Body of pancreas (tissue), 4 donors: Measurements from ENCODE around the gene PIKFYVE. TPM values are rescaled to one million over a fixed set of nuclear protein-coding genes. Genes with fewer than 3 reads are reported as not detected.

Experiments
- ATAC-seq: fragments of 150-250 bp; one replicate; pipeline ENCODE4 v1.9.1; 2016
- DNase-seq, 4 donors: peaks; one replicate each; pipeline ENCODE4 v3.0.0-alpha.2; 2019
- H3K27ac ChIP-seq, 4 donors: fragments of 200-600 bp; sonication (generic); 1 replicate in 3 of 4; 2 replicates in 1 of 4; pipeline versions ENCODE4 v1.5.1 to v1.6.1; 2016 to 2019; ENCODE audit warnings: mild to moderate bottlenecking in 1 of 4, mixed read lengths in 1 of 4, moderate library complexity in 1 of 4
- H3K27me3 ChIP-seq, 2 donors: fragments of 200-600 bp; sonication (generic); one replicate each; pipeline ENCODE4 v1.6.0; 2016; ENCODE audit warnings: mild to moderate bottlenecking in 1 of 2
- H3K36me3 ChIP-seq, 2 donors: fragments of 200-600 bp; sonication (generic); replicated peaks in 1 of 2; 2 replicates each; pipeline ENCODE4 v1.5.1; 2016; ENCODE audit warnings: low read depth in 2 of 2; ENCODE audit not compliant: insufficient read depth in 1 of 2
- H3K4me1 ChIP-seq: fragments of 200-600 bp; sonication (generic); one replicate; pipeline ENCODE4 v1.6.0; 2016
- H3K4me3 ChIP-seq, 2 donors: fragments of 200-600 bp; sonication (generic); 1 replicate in 1 of 2; 2 replicates in 1 of 2; pipeline ENCODE4 v1.5.1; 2016 to 2019
- H3K9me3 ChIP-seq, 3 donors: fragments of 200-600 bp; sonication (generic); 1 replicate in 2 of 3; 2 replicates in 1 of 3; pipeline ENCODE4 v1.5.1; 2016
- CTCF ChIP-seq, 7 experiments: fragments of 450-650 bp in 4 of 7; fragments of 200-600 bp in 3 of 7; sonication (generic) in 3 of 7; IDR thresholded peaks; one replicate each; pipeline ENCODE4 v1.5.1; 2016 to 2019; ENCODE audit warnings: antibody characterized with exemption in 7 of 7
- POLR2A ChIP-seq, 3 donors: fragments of 450-650 bp; IDR thresholded peaks; one replicate each; pipeline ENCODE4 v1.6.1; 2016; ENCODE audit warnings: antibody characterized with exemption in 3 of 3, mild to moderate bottlenecking in 2 of 3
- WGBS, 2 donors: methylation state at CpG; one replicate each; pipeline ENCODE4 v1.1.5; 2017; 5-methylcytosine and 5-hydroxymethylcytosine counted together
- intact Hi-C: fragments of 100-400 bp; cut with DNase I; formaldehyde crosslinking; loops from one replicate; pipeline ENCODE4 v1.15.1; 2023
- total RNA-seq, 2 donors: library from RNA; depleted of rRNA; stranded (reverse); fragments of >200 nt; gene quantifications; one replicate each; pipeline ENCODE4 v1.1.0, GENCODE V29; 2016

The PIKFYVE gene
- total RNA-seq, 2 donors from 2014 or later: 23.9 to 27.7 TPM

GRCh38 chr2:208295834-208296233 is 29.8 kb downstream of the PIKFYVE start:
- H3K36me3 ChIP-seq: peaks cover 0 to 14% of the 10 kb centered on the region in 2 donors
- DNase-seq (no peak), ATAC-seq (no peak)
- intact Hi-C loops: no loop called here
- no peaks in the 10 kb centered on the region for H3K27me3 ChIP-seq
- H3K4me3 ChIP-seq: no peak overlapping the region
- no peaks in the 10 kb centered on the region for H3K9me3 ChIP-seq
- H3K4me1 ChIP-seq: peaks cover 10% of the 10 kb centered on the region
- TF ChIP-seq CTCF (IDR thresholded peaks at IDR 0.05): no peak
- TF ChIP-seq POLR2A (IDR thresholded peaks at IDR 0.05): no peak
- 90 to 93% methylated on average over 4 of the region's 4 CpGs for WGBS, 2 donors
- H3K27ac ChIP-seq: no peak overlapping the region

GRCh38 chr2:208296610-208297009 is 30.6 kb downstream of the PIKFYVE start:
- intact Hi-C loops: no loop called here
- Histone ChIP-seq H3K9me3 (no peaks in the 10 kb centered on the region), H3K4me1 (peaks cover 9% of the 10 kb centered on the region), H3K36me3 (peaks cover 0 to 18% of the 10 kb centered on the region in 2 donors), H3K4me3 (no peak overlapping the region), H3K27ac (no peak overlapping the region), H3K27me3 (no peaks in the 10 kb centered on the region)
- no peak for TF ChIP-seq CTCF (IDR thresholded peaks at IDR 0.05)
- no peak for TF ChIP-seq POLR2A (IDR thresholded peaks at IDR 0.05)
- ATAC-seq (no peak), DNase-seq (no peak)
- 97 to 99% methylated on average over 2 of the region's 2 CpGs for WGBS, 2 donors

GRCh38 chr2:208297961-208298360 is 31.9 kb downstream of the PIKFYVE start:
- TF ChIP-seq POLR2A (IDR thresholded peaks at IDR 0.05): no peak
- TF ChIP-seq CTCF (IDR thresholded peaks at IDR 0.05): no peak
- intact Hi-C loops: no loop called here
- no peaks in the 10 kb centered on the region for H3K9me3 ChIP-seq
- H3K4me3 ChIP-seq: no peak overlapping the region
- H3K36me3 ChIP-seq: peaks cover 0 to 22% of the 10 kb centered on the region in 2 donors
- H3K27ac ChIP-seq: no peak overlapping the region
- DNase-seq: no peak
- H3K27me3 ChIP-seq: no peaks in the 10 kb centered on the region
- 82 to 85% methylated on average over 1 of the region's 1 CpG for WGBS, 2 donors
- H3K4me1 ChIP-seq: no peaks in the 10 kb centered on the region
- no peak for ATAC-seq

- Histone ChIP-seq H3K4me1 (no peaks in the 10 kb centered on the region), H3K27ac (no peak overlapping the region), H3K4me3 (no peak overlapping the region), H3K27me3 (no peaks in the 10 kb centered on the region), H3K9me3 (no peaks in the 10 kb centered on the region), H3K36me3 (peaks cover 11 to 33% of the 10 kb centered on the region in 2 donors)
- intact Hi-C loops: no loop called here
- ATAC-seq (no peak), DNase-seq (no peak)
- TF ChIP-seq CTCF (IDR thresholded peaks at IDR 0.05) (no peak), POLR2A (IDR thresholded peaks at IDR 0.05) (no peak)
- 89 to 91% methylated on average over 5 of the region's 5 CpGs for WGBS, 2 donors
These were observed 35.0 kb downstream of the PIKFYVE start for GRCh38 chr2:208300847-208301618.

GRCh38 chr2:208304157-208304556 is 38.1 kb downstream of the PIKFYVE start:
- H3K27ac ChIP-seq: no peak overlapping the region
- TF ChIP-seq CTCF (IDR thresholded peaks at IDR 0.05) (no peak), POLR2A (IDR thresholded peaks at IDR 0.05) (no peak)
- ATAC-seq (no peak), DNase-seq (no peak)
- H3K9me3 ChIP-seq: no peaks in the 10 kb centered on the region
- no peak overlapping the region for H3K4me3 ChIP-seq
- intact Hi-C loops: no loop called here
- no peaks in the 10 kb centered on the region for H3K4me1 ChIP-seq
- 79 to 88% methylated on average over 4 of the region's 4 CpGs for WGBS, 2 donors
- H3K27me3 ChIP-seq: no peaks in the 10 kb centered on the region
- peaks cover 11 to 27% of the 10 kb centered on the region in 2 donors for H3K36me3 ChIP-seq
